ENCODE measurements around the gene TENM3.

Gene TENM3

DNA sequence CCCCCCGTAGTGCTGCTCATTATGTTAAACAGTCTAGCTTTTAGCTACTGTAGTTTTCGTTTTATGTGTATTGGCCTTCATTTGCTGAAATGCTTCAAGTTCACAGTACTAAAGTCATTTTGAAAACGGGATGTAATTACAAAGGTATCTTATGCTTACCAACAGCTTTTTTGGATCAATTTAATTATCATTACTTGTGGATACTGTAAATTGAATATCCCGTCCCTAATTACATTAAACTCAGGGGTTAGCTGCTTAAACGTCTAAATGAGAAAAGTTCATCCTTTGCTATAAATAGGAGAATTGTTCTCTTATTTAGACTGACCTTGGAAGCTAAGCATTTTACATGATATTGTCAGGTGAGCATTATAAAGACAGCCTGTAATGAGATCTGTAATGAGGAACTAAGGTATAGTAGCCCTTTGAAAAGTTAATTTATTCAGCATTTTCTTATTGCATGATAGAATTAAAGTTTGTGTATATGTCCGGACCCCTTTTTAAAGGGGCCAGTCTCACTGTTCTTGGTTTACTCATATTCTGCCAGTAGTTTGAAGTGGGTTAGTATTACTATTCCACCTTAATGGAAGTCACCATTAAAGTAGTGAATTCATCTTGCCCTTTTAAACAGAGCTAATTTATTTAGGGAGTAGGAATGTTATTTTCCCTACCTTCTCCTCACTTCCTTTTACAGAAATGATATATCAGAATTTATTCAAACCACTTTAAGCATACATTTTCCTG is 252.6 kb downstream of the TENM3 start:
- no peak for TF ChIP-seq CTCF (IDR thresholded peaks at IDR 0.05)
- no peak for TF ChIP-seq ZFX (IDR thresholded peaks at IDR 0.05; ENCODE audit: borderline replicate concordance)
- H3K27ac ChIP-seq: no peak overlapping the region

DNA sequence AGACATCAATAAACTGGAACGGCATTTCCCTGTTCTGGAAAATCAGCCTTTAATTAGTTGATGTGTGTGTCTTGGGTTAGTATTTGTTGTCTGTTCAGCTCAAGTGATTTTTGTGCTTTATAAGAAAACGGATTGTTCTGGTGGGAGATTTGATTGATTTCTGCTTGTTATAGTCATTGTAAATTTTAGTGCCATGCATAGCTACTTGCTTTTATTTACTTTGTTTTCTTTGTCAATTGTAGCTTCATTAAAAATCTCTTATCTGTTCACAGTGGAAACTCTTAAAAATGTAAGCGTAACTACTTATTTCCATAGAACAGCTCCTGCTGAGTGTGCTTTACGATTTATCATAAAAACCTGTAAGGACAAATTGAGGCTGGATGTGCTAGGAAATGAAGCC is 253.2 kb downstream of the TENM3 start:
- no peak overlapping the region for H3K27ac ChIP-seq
- no peak for TF ChIP-seq CTCF (IDR thresholded peaks at IDR 0.05)
- no peak for TF ChIP-seq ZFX (IDR thresholded peaks at IDR 0.05; ENCODE audit: borderline replicate concordance)

GRCh38 chr4:182502064-182502463 is 258.9 kb downstream of the TENM3 start:
- H3K27ac ChIP-seq: no peak overlapping the region
- no peak for TF ChIP-seq CTCF (IDR thresholded peaks at IDR 0.05)
- TF ChIP-seq ZFX (IDR thresholded peaks at IDR 0.05; ENCODE audit: borderline replicate concordance): no peak

DNA sequence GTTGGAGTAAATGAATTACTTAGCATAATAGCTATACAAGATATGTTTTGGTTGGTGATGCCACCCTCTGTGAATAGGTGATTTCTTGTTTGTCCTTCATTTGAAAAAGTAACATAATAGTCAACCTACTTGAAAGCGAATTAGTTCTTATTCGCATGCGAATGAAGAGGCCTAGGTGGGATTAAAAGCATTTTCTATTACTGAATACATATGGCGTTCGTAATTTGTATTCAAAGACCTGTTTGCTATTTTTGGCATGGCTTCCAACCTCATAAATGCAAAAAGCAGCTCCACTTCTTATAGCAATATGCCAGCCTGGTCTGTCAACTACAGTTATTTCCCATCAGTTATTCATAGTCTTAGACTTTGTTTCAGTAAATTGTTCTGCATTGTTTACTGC is 261.3 kb downstream of the TENM3 start:
- H3K27ac ChIP-seq: no peak overlapping the region
- no peak for TF ChIP-seq CTCF (IDR thresholded peaks at IDR 0.05)
- no peak for TF ChIP-seq ZFX (IDR thresholded peaks at IDR 0.05; ENCODE audit: borderline replicate concordance)

DNA sequence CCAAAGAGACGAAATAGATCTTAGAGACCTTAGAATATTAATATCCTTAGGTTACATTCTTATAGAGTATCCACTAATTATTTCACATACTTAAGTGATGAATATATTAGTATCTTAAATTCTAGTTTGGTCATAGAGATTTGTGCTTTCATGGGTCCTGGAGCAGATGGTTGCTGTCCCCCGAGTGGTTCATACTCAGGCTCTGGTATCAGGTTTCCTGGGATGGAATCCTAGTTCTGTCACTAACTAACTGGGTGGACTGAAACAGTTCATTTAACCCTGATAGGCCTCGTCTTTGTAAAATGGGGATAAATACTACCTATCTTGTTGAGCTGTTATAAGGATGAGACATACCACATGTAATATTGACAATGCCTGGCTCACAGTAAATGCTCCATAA is 264.6 kb downstream of the TENM3 start:
- TF ChIP-seq ZFX (IDR thresholded peaks at IDR 0.05; ENCODE audit: borderline replicate concordance) (no peak), CTCF (IDR thresholded peaks at IDR 0.05) (no peak)

DNA sequence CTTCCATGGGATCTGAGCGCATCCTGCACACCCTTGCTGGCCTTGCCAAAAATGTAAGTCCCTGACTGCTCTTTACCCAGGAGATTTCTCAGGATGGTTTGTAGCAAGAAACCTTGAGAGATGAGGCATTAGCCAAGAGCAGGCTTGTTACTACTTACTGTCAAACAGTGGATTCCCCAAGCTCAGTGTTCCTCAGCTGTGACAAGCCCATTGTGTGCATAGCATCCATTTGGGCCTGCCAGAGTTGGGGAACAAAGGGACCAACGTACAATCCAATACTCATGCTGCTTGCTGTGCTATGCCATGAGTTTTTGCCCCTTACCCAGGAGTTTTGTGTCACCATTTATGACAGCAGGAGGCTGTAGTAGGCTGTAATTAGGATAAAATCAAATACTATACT is 267.6 kb downstream of the TENM3 start:
- no peak overlapping the region for H3K27ac ChIP-seq
- TF ChIP-seq CTCF (IDR thresholded peaks at IDR 0.05) (no peak), ZFX (IDR thresholded peaks at IDR 0.05; ENCODE audit: borderline replicate concordance) (no peak)

More for the DNA sequence above, 264.6 kb downstream of the TENM3 start:
- H3K27ac ChIP-seq: no peak overlapping the region

DNA sequence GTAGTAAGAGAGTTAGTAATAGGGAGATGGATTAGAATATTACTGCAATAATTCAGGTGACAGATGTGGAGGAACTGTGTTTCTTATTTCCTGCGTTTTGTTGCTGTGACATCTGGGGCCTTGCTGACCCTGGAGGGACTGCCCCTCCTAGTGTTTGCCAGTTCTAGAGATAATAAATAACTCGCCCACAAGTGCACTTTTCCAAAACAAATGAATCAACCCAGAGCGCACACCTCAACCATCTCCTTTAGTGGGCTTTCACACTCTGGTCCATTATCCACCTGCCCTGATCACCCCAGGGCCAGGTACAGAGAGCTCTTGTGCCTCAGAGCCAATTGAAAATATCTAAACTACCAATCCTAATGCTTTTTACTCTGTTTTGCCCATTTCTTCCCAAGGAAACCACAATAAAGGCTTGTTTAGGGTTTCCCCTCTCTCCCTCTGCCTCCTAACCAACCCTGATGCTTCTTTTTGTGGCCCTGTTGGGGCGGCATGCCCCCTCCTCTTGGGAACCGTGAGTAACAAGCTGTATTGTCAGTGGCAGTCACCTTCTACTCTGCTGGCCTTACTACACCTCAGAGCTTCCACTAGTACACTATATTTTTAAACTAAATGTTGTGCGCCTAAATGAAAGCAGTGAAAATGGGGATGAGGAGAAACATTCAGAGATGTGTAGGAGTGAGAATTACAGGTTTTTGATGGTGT is 270.5 kb downstream of the TENM3 start:
- H3K27ac ChIP-seq: no peak overlapping the region
- TF ChIP-seq CTCF (IDR thresholded peaks at IDR 0.05) (no peak), ZFX (IDR thresholded peaks at IDR 0.05; ENCODE audit: borderline replicate concordance) (no peak)
